Endodermal cell (in vitro differentiated cells): ENCODE data around the gene VWA8. TPM values are rescaled to one million over a fixed set of nuclear protein-coding genes. Genes with fewer than 3 reads are reported as not detected.

Experiments used
- DNase-seq: peaks from one replicate; pipeline ENCODE4 v3.0.0-alpha.2; 2017
- H3K27ac ChIP-seq: 2 replicates; pipeline ENCODE4 v1.5.1; 2013; ENCODE audit warnings: mild to moderate bottlenecking, low read depth, low read length, moderate library complexity
- H3K27me3 ChIP-seq: 2 replicates; pipeline ENCODE4 v1.6.1; 2013; ENCODE audit warnings: mild to moderate bottlenecking, low read length, moderate library complexity; ENCODE audit not compliant: insufficient read depth, control insufficient read depth, poor library complexity, severe bottlenecking
- H3K36me3 ChIP-seq: 2 replicates; pipeline ENCODE4 v1.7.0; 2013; ENCODE audit warnings: mild to moderate bottlenecking, low read length, moderate library complexity; ENCODE audit not compliant: control insufficient read depth, insufficient read depth
- H3K4me1 ChIP-seq: one replicate; pipeline ENCODE4 v1.7.0; 2013; ENCODE audit warnings: low read length; ENCODE audit not compliant: control insufficient read depth, insufficient read depth
- H3K4me3 ChIP-seq: 2 replicates; pipeline ENCODE4 v1.5.1; 2013; ENCODE audit warnings: mild to moderate bottlenecking, low read length, moderate library complexity
- H3K9ac ChIP-seq: 2 replicates; pipeline ENCODE4 v1.6.1; 2013; ENCODE audit warnings: mild to moderate bottlenecking, low read length, moderate library complexity; ENCODE audit not compliant: poor library complexity, severe bottlenecking; ENCODE audit errors: extremely low read depth
- H3K9me3 ChIP-seq: 2 replicates; pipeline ENCODE4 v1.6.1; 2013; ENCODE audit warnings: mild to moderate bottlenecking, low read length, moderate library complexity; ENCODE audit not compliant: control insufficient read depth
- H3K27ac Mint-ChIP-seq: 2 replicates; pipeline ENCODE4 v1.8.0; 2020; ENCODE audit warnings: mixed read lengths
- H3K27me3 Mint-ChIP-seq: 2 replicates; pipeline ENCODE4 v1.8.0; 2021; ENCODE audit warnings: mild to moderate bottlenecking, mixed read lengths; ENCODE audit not compliant: insufficient read depth
- H3K36me3 Mint-ChIP-seq: 2 replicates; pipeline ENCODE4 v1.8.0; 2020; ENCODE audit warnings: low read depth, mixed read lengths
- H3K4me1 Mint-ChIP-seq: 2 replicates; pipeline ENCODE4 v1.8.0; 2020; ENCODE audit warnings: mixed read lengths
- H3K4me3 Mint-ChIP-seq: 2 replicates; pipeline ENCODE4 v1.8.0; 2020; ENCODE audit warnings: mild to moderate bottlenecking, moderate library complexity, mixed read lengths
- H3K9me3 Mint-ChIP-seq: 2 replicates; pipeline ENCODE4 v1.8.0; 2020; ENCODE audit warnings: mild to moderate bottlenecking, mixed read lengths
- CTCF ChIP-seq: fragments of 200-600 bp; sonication (generic); conservative IDR thresholded peaks from 2 replicates; pipeline ENCODE4 v1.5.0; 2021; ENCODE audit warnings: antibody characterized with exemption, mild to moderate bottlenecking
- WGBS, 2 experiments: methylation state at CpG; one replicate each; pipeline versions ENCODE4 v1.1.5 to v1.1.7; 2013; ENCODE audit warnings: missing lambda C conversion rate in 2 of 2, mixed read lengths in 1 of 2; ENCODE audit not compliant: insufficient coverage in 1 of 2, insufficient read length in 1 of 2; 5-methylcytosine and 5-hydroxymethylcytosine counted together
- total RNA-seq, 2 donors: library from RNA; stranded (reverse); fragmentation: NEBNext Ultra II Directional in 1 of 2; extraction: Animal tissue kit (Norgen Biotek cat#: 25700) in 1 of 2; gene quantifications; 2 replicates in 1 of 2; 3 replicates in 1 of 2; pipeline ENCODE4 v1.2.1, GENCODE V29; 2021

VWA8 gene
- total RNA-seq, 2 donors from 2014 or later, result 24.6 to 25.6 TPM

DNA sequence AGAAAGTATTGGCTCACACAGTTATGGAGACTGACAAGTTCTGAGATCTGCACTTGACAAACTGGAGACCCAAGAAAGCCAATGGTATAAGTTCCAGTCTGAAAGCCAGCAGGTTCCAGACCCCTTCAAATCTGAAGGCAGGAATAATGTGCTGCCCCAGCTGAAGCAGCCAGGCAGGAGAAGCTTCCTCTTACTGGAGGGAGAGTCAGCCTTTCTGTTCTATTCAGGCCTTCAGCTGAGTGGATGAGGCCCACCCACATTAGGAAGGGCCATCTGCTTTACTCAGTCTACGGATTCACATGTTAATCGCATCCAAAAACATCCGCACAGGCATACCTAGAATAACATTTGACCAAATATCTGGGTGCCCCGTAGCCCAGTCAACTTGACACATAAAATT is 8.2 kb upstream of the VWA8 start:
- H3K4me1 Mint-ChIP-seq, result peaks cover 7% of the 10 kb centered on the region
- Histone ChIP-seq H3K4me1 (peaks cover 10% of the 10 kb centered on the region), H3K27me3 (no peaks in the 10 kb centered on the region), H3K9me3 (no peaks in the 10 kb centered on the region), H3K36me3 (no peaks in the 10 kb centered on the region), H3K9ac (no peak overlapping the region), H3K4me3 (no peak overlapping the region), H3K27ac (no peak overlapping the region)
- no peak overlapping the region for H3K27ac Mint-ChIP-seq
- H3K27me3 Mint-ChIP-seq, result peaks cover 4% of the 10 kb centered on the region
- WGBS, 2 experiments, result 88 to 95% methylated on average over 3 to 4 of the region's 4 CpGs
- DNase-seq, result no peak
- H3K4me3 Mint-ChIP-seq, result no peak overlapping the region
- no peak for TF ChIP-seq CTCF
- no peaks in the 10 kb centered on the region for H3K9me3 Mint-ChIP-seq
- H3K36me3 Mint-ChIP-seq, result no peaks in the 10 kb centered on the region

GRCh38 chr13:41966671-41967070 is 5.8 kb upstream of the VWA8 start:
- no peak overlapping the region for H3K27ac Mint-ChIP-seq

DNA sequence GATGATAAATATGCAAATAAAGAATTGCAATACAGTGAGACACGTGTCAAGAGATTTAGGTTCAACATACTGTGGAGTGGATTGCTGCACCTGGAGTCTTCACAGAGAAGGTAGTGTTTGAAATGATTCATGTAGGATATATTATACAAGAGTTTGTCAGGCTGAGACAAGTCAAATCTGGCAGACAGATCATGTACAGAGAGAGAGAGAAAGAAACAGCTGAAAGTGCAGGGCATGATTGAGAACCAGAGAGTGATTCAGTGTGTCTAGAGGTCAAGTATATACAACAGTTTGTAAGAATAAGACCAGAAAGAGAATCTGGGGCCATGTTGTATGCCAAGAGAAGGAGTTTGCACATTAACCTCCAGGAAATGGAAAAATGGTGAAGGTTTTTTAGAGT is 2.1 kb upstream of the VWA8 start:
- no peak overlapping the region for H3K27ac ChIP-seq
- no peaks in the 10 kb centered on the region for H3K36me3 Mint-ChIP-seq
- peaks cover 26% of the 10 kb centered on the region for H3K4me1 Mint-ChIP-seq
- no peaks in the 10 kb centered on the region for H3K9me3 Mint-ChIP-seq
- H3K27me3 ChIP-seq, result peaks cover 6% of the 10 kb centered on the region
- no peak for DNase-seq
- no peak overlapping the region for H3K4me3 Mint-ChIP-seq
- H3K4me3 ChIP-seq, result no peak overlapping the region
- no peak for TF ChIP-seq CTCF
- peaks cover 5% of the 10 kb centered on the region for H3K4me1 ChIP-seq
- no peak overlapping the region for H3K9ac ChIP-seq
- H3K36me3 ChIP-seq, result no peaks in the 10 kb centered on the region
- no peaks in the 10 kb centered on the region for H3K9me3 ChIP-seq
- H3K27me3 Mint-ChIP-seq, result peaks cover 12% of the 10 kb centered on the region
- H3K27ac Mint-ChIP-seq, result no peak overlapping the region
- WGBS, 2 experiments, result 89 to 100% methylated on average over 1 of the region's 1 CpG

More at GRCh38 chr13:41966671-41967070, 5.8 kb upstream of the VWA8 start:
- H3K4me1 ChIP-seq, result peaks cover 10% of the 10 kb centered on the region
- TF ChIP-seq CTCF, result no peak
- WGBS, 2 experiments, result 71 to 90% methylated on average over 1 of the region's 1 CpG
- H3K4me1 Mint-ChIP-seq, result peaks cover 3% of the 10 kb centered on the region
- no peak overlapping the region for H3K4me3 ChIP-seq
- H3K36me3 ChIP-seq, result no peaks in the 10 kb centered on the region
- no peak overlapping the region for H3K4me3 Mint-ChIP-seq
- H3K36me3 Mint-ChIP-seq, result no peaks in the 10 kb centered on the region
- H3K27ac ChIP-seq, result no peak overlapping the region
- H3K27me3 ChIP-seq, result peaks cover 6% of the 10 kb centered on the region
- DNase-seq, result no peak
- no peak overlapping the region for H3K9ac ChIP-seq
- H3K9me3 ChIP-seq, result no peaks in the 10 kb centered on the region
- H3K27me3 Mint-ChIP-seq, result peaks cover 12% of the 10 kb centered on the region
- H3K9me3 Mint-ChIP-seq, result no peaks in the 10 kb centered on the region
